HG03469 (cell line): ENCODE data around the gene KCP.

Experiments
- ATAC-seq: cut with Tn5 transposase; IDR thresholded peaks from one replicate; pipeline ENCODE4 v1.9.1; 2021; ENCODE audit warnings: mild to moderate bottlenecking, moderate library complexity, moderate number of reproducible peaks; ENCODE audit not compliant: unreplicated experiment

KCP gene

DNA sequence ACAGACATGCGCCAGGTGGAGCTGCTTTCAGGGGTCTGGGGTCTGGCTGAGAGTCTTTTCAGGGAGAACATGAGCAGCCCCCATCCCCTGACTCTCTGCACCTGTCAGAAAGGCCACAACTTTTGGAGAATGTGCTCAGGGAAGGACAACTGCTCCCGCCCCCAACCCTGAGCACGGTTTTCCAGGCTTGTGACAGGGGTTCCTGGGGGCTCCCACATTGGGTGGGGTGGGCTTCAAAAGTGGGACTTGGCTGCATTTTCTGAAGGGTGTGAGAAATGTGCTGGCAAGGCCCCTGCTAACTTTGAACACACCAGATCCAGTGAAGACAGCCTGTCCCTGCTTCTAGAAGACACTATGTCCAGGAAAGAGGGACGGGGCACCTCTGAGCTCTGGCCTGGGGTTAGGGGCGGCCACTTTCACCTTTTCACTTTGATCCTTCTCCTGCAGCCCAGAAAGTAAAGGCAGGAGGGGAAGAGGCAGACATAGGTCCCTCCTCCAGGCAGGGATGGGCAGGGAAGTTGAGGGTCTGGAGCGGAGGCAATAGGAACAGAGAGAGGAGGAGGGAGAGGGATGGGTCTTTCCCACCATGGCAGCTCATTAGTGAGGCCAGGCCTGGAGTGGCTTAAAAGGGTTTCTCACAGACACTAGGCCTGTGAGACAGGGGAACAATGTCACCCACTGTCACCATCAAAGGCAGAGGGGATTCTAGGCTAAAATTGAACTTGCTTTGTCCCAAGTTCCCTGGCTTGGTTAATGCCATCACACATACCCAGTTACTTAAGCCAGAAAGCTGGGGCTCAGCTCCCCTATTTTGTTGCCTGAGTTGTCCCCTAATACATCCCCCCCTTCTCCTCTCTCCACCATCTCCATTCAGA lies 1.5 kb downstream of the KCP start:
- no peak for ATAC-seq

DNA sequence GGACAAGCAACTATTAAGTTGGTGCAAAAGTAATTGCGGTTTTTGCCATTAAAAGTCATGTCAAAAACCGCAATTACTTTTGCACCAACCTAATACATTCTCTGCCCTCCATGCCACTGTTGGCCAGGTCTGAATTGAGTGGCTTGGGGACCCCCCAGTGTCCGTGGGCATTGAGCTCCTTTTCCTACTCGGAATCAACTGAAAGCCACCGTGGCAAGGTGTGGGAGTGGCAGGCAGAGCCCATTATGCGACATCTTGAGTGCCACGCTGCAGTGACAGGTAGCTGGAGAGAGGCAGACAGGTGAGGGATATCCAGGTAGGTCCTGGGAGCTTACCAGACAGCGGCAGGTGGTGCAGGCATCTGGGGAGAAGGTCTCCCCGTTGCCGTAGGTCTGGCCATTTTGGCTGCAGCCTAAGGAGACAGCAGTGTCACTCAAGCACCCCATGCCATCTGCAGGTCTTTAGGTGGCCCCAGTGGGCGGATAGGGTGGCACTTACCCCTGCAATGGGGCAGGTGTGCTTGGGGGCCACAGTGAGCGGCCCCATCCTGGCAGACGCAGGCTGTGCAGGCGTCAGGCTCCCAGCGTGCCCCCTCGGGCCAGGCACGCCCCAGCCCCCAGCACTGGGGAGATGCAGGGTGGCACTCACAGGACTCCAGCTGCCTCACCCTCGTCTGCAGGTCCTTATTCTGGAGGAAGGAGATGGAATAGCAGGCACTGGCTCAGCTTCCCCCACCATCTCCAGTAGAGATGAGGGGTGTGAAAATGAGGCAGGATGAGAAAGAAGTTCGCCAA lies 3.5 kb downstream of the KCP start:
- no peak for ATAC-seq

DNA sequence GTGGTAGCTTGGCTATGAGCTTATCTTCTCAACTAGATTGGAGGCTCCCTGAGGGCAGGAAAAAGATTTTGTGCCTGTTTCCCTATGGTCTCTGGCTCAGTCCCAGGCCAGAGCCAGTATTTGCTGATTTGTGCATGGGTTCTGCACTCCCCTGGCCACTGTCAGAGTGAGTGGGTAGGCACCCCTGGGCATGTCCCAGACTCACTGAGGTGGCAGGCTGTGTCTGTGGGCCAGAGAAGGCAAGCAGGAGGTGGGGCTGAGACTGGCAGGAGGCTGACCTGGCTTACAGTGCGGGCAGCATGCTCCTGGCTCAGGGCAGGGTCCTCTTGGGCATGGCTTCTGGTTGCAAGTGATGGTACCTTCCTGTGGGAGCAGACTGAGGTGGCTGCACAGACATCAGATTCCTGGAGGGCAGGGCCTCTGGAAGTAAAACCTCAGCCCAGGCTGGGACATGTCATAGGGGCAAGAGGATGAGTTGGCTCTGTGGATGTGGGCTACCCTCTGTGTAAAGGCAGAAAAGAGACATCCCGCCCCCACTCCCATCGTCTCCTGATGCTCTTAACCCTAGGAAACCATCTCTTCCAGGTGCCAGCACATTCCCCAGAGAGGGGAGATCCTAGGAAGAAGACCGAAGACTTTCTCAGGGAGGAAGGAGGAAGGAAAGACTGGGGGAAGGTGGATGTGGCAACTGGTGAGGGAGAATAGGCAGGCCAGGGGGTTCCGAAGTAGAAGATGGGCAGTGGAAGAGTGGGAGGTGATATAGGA lies 4.3 kb downstream of the KCP start:
- no peak for ATAC-seq

DNA sequence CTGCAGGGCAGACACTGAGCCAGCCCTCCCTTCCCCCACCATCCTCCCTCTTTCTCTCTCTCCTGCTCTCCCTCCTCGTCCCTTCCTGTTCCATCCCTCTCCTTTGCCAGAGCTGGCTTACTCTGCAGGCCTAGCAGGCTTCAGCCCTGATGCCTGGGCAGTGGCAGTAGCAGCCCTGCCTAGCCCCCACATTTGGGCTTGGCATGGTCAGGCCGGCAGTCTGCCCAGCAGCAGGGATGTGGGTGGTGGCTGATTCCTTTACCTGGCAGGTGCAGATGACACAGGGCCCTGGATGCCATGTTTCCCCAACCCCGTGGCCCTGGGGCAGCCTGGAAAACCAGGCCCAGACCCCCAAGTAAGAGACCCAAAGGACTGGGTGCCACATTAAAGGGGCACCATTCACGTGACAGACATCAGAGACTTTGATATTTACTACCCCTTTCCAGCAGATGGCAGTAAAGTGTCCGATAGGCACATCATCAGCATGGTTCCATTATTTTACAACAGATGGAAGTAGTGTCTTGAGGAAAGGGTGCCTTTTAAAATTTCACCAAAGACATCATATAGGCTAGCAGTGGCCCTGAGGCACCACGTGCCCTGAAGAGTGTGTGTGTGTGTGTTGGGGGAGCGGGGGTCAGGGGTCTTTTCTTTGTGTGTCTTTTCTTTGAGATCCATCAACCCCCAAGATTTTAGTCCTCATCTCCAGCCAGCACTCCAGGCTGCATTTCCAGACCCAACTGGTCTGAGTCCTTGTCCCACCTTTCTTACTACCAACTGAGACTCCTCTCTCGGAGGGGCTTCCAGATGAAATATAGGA lies 5.9 kb downstream of the KCP start:
- ATAC-seq = no peak

DNA sequence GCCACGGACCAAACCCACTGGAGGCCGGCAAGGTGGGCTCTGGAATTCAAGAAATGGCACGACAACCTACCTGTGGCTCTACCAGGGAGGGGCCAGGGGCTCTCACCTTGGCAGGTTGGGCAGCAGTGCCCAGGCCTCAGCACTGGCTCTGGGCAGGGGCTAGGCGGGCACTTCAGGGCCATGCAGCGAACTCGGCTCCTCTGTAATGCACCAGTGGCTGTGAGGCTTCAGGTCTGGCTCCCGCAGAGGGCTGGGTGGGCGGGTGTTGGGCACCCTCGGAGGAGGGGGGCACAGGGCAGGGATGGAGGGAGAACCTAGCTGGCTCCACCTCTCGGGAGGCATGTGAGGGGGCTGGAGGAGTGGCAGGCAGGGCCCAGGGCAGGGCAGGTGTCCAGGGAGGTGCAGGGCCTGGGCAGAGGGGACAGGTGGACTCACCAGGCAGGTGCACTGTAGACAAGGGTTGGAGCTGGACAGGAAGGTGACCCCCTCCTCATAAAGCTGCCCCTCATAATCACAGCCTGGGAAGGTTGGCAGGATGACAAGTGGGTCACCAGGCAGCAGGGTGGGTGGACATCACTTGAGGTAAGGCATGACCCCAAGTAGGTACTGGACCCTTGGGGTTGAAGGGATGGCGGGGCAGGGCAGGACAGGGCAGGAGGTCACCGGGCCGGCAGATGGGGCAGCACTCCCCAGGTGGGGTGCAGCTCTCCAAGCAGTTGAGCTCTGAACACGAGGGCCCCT lies 6.7 kb downstream of the KCP start:
- no peak for ATAC-seq

DNA sequence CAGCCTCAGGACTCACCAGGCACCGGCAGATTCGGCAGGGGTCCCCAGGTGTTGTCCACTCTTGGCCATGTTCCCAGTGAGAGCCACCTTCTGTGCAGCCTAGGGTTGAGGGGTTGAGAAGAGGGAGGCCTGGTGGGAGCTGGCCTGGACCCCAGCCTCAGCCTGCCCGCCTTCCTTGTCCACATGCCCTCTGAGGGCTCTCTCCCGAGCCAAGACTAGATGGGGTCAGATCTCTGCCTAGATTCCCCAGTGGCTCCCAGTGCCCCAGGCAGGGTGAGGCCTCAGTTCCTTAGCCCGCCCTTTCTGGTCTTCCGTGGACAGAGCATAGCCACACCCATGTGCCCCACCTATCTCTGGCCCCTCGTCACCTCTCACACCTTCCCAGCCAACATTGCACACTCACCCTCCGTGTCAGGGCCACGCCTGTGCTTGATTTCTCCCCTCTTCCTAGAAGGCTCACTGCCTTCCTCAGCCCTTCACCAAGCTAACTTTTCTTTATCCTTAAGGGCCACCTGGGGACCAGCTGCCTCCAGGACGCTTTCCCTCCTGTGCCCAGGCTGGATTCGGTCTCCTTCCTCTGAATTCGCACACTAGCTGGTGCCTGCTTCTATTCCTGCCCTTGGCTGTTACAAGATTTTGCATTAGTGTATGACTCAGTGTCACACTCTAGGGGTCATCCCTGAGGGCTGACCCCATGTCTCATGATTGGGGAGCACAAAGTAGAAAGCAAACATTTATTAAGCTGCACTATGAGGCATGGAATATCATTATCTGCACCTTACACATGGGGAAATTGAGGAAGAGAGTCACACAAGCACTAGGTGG lies 7.5 kb downstream of the KCP start:
- ATAC-seq = no peak

DNA sequence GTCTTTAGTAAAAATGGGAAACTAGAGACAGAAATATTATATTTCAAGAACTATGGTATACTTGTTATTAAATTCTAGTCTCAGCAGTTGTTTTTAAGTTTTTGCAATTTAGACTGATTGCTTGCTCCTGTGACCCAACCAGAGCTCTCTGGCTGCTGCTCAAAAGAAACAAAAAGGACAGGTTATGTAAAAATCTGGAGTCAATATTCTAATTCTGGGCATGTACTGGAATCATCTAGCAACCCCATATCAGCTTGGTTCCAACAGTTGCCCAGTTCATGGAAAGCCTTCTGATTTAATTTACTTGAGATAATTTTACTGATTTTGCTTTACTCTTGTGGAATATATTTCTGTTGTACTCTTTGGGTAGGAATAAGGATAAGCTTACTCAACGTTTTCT lies 10.3 kb downstream of the KCP start:
- no peak for ATAC-seq

DNA sequence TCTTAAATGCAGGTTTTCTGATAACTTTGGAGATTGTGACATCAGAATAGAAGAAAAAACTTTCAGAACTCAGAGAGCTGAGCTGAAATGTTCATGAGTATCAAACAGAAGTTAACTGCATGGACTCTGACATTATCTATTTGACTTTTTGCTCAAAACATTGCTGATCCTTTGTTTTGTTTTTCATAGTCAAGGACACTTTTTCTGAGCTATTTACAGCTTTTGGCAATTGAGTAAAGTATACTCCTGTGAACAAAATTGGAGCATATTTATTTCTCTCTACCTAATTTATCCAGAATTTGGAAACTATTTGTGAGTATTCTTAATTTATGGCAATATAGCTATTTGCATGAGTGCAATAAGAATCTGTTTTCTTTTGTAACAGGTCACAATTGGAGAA lies 11.1 kb downstream of the KCP start:
- no peak for ATAC-seq

DNA sequence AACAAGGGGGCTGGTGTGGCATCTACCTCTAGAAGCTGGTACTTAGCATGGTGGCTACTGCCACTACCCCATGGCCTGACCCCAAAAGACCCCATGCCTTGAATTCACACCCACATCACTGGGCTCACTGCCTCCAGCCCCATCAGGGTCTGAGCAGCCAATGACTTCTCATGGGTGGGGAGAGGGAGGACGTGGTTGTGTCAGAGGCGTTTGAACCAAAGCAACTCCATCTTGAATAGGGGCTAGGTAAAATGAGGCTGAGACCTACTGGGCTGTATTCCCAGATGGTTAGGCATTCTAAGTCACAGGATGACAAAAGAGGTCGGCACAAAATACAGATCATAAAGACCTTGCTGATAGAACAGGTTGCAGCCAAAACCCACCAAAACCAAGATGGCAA lies 15.2 kb downstream of the KCP start:
- no peak for ATAC-seq

DNA sequence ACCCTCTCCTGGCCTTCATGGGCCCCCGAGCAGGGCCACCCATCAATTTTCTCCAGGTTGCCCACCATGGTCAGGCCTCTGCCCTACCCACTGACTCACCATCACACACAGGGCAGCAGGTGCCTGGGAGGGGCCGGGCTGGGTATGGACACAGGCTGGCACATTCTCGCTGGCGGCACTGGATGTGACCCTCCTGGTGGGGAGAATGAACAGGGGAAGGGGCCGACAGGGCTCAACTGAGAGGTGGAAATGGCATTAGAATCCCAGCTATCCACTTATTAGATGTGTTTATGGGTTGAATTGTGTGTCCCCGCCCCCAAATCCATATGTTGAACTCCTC lies 16.4 kb downstream of the KCP start:
- ATAC-seq = no peak

DNA sequence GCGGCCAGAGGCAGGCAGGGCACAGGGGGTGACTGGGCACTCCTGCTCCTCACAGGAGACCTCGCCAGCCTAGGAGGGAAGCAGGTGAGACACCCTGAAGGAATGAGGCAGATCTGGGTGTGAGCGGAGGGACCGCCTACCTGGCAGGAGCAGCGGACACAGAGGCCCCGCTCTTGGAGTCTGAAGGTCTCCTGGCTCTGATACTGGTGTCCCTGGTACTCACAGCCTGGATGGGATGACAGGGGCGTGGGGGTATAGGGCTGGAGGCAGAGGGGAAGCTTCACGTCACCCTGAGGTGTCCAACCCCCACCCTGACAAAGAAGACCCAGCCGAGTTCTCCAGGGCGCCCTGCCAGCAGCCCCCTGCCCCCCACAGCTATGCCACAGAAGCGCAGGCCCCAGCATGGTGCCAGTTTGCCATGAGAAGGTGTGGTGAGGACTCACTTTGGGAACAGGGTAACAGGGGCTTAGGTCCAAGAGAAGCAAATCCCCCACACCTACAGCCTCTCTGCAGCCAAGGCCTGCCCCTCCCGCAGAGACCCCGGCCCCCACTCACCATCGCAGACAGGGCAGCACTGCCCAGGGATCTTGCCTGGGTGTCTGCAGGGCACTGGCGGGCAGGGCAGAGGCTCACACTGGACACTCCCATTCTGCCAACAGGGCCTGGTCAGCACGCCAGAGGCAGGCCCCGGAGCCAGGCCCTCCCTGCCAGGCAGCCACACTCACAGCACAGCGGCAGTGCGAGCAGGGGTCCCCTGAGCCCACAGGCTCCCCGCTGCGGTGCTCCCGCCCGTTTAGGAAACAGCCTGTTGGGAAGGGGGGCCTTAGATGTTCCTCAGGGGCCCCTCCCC lies 17.0 kb downstream of the KCP start:
- no peak for ATAC-seq

DNA sequence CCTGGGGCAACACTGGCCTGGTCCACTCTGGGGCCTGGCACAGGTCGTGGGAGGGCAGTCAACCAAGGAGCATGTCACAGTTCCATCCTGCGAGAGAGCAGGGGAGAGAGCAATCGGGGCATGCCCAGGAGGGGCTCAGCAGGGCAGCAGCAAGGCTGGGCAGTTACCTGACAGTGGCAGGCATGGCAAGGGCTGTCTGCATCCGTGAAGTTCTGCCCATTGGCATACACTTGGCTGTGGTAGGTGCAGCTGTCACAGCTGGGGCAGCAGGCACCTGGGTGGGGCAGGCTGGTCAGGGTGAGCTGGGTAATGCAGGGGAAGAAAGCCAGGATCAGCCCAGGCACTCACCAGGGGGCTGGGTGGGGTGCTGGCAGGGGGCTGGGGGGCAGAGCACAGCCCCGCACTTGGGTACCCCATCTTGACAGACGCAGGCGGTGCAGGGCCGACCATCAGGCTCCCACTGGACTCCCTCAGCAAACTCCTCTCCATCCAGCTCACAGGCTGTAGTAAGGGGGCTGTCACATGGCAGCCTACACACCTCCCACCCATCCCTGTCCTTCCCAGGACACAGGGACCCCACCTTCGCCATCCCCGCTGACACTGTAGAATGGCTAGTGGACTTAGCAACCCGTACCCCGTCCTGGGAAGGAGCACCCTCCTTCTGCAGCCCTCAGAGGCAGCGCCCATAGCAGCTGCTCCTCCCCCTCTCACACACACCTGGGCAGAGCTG lies 17.8 kb downstream of the KCP start:
- no peak for ATAC-seq

DNA sequence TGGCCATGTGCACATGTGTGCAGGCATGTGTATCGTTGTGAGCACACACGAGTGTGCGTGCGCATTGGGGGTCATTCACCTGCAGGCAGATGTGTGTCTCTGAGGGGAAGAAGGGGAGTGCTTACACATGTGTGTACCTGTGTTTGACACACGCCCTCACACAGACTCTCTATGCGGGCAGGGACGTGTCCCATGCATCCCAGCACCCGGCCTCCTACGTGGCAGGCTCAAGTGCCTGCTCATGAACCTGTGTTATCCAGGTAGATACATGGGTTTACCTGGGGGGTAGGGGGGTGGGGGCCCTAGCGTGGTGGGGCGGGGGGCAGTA lies 18.6 kb downstream of the KCP start:
- no peak for ATAC-seq

DNA sequence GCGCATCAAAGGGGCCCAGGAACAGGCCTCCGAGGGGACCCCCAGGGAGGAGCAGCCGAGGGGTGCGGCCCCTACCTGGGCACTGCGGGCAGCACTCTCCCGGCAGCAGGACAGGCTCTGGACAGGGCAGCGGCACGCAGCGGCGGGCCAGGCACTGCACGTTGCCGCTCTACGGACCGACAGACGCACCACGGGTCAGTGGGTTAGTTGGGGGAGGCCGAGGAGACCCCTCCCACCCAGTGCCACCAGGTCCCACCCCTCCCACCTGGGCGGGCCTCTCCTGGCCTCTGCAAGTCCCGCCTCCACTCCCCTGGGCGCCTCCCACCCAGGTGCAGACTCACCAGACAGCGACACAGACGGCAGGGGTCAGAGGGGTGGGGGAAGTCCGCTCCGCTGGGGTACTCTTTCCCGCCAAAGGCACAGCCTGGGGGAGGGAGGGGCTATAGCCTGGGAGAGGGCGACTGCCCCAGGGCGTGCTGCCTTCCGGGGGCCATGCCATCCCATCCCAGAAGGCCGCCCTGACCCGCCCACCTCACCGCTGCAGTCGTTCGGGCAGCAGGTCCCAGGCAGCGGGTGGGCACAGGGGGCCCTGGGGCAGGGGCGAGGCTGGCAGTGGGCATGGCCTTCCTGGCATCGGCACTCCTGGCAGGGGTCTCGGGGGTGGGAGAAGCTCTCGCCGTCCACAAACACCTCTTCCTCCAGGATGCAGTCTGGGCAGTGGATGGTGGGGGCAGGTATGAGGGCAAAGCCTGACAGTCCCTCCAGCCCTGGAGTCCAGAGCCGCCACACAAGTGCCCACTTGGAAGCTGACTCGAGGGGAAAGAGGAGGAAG lies 19.2 kb downstream of the KCP start:
- no peak for ATAC-seq

DNA sequence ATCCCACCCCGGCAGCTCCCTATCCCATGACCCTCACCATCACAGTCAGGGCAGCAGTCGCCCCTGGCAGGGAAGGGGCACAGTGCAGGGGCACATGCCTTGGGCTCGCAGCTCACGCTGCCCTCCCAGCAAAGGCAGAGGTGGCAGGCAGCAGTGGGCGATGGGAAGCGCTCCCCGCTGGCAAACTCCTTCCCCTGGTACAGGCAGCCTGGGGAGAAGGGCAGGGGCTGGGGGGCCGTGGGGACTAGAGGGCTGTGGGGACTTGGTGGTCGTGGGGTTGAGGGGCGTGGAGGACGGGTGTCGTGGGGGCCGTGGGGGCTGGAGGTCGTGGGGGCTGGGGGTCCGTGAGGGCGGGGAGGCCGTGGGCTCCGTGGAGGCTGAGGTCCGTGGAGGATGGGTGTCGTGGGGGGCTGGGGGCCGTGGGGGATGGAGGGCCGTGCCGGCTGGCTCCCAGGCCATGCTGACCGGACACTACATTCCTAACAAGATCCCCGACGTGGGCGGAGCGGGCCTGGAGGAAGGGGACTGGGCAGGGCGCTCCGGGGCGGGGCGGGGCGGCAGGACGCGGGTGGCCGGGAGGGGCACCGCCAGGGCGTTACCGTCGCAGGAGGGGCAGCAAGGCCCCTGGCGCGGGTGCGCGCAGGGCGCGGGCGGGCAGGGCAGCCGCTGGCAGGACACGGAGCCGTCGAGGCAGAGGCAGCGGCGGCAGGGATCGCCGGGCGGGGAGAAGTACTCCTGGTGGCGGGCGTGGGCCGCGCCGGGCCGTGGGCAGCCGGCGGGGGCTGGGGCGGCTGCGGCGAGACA lies 20.0 kb downstream of the KCP start:
- no peak for ATAC-seq

DNA sequence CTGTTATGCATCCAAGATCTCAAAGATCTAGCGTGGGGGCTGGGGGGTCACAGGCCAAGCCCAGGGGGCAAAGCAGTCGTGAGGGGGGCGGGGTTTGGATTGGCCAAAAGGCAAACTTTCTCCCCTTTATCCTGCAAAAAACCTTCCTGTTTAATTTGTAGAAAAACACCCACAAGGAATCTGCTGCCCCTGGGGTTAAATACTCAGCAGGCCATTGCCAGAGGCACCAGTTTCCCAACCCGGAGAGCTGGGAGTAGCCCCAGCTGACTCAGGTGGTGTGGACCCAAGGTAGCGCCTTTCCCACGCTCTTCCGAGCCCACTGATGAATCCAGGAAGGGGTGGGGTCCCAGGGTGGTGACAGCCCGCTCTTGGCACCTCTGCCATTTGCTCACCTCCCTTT lies 21.4 kb downstream of the KCP start:
- no peak for ATAC-seq
